Ovary (tissue), 9 donors: ENCODE data around the gene C6orf15. TPM values are rescaled to one million over a fixed set of nuclear protein-coding genes. Genes with fewer than 3 reads are reported as not detected.

Experiments used
- DNase-seq, 5 donors: peaks; one replicate each; pipeline ENCODE4 v3.0.0-alpha.2; 2019 to 2020
- H3K27ac ChIP-seq, 2 donors: fragments of 200-600 bp; one replicate each; pipeline versions ENCODE4 v1.5.1 to v1.8.0; 2019 to 2022
- H3K27me3 ChIP-seq: fragments of 200-600 bp; one replicate; pipeline ENCODE4 v1.8.0; 2022
- H3K36me3 ChIP-seq: fragments of 200-600 bp; sonication (generic); one replicate; pipeline ENCODE4 v1.5.1; 2019
- H3K4me1 ChIP-seq: one replicate; pipeline ENCODE4 v1.8.1; 2013; ENCODE audit warnings: mild to moderate bottlenecking, moderate library complexity; ENCODE audit not compliant: insufficient read depth
- H3K4me3 ChIP-seq: fragments of 200-600 bp; sonication (generic); one replicate; pipeline ENCODE4 v1.5.1; 2017
- H3K9me3 ChIP-seq, 2 donors: fragments of 200-600 bp in 1 of 2; sonication (generic) in 1 of 2; one replicate each; pipeline versions ENCODE4 v1.5.1 to v1.8.1; 2013 to 2019; ENCODE audit warnings: mild to moderate bottlenecking in 1 of 2, moderate library complexity in 1 of 2
- EP300 ChIP-seq: sonication (generic); formaldehyde crosslinking; IDR thresholded peaks from one replicate; pipeline ENCODE4 v1.6.1; 2017; ENCODE audit warnings: antibody characterized with exemption
- POLR2A ChIP-seq: fragments of 450-650 bp; IDR thresholded peaks from one replicate; pipeline ENCODE4 v1.6.1; 2017; ENCODE audit warnings: antibody characterized with exemption, mild to moderate bottlenecking, moderate library complexity
- WGBS, 3 donors: extraction: QIAGEN DNeasy Blood & Tissue Kit in 1 of 3; methylation state at CpG; one replicate each; pipeline versions ENCODE4 v1.1.5 to v1.1.7; 2013 to 2017; 5-methylcytosine and 5-hydroxymethylcytosine counted together
- intact Hi-C, 4 donors: fragments of 100-400 bp; cut with DNase I; formaldehyde crosslinking; loops; one replicate each; pipeline versions ENCODE4 v1.11.0 to v1.15.1; 2022 to 2023
- polyA plus RNA-seq, 2 donors: library from polyadenylated mRNA; stranded (reverse); fragments of 200-250 nt in 1 of 2; fragments of 350-450 nt in 1 of 2; fragmentation: Illumina TruSeq in 1 of 2; extraction: RNeasy Lipid Tissue Mini Kit (QIAGEN cat#74804) in 1 of 2; gene quantifications; one replicate each; pipeline ENCODE4 v1.2.3, GENCODE V29; 2013 to 2014
- total RNA-seq, 7 donors: library from RNA; depleted of rRNA in 2 of 7; stranded (reverse); fragments of >200 nt in 2 of 7; fragmentation: NEBNext Ultra II Directional in 3 of 7; extraction: Animal tissue kit (Norgen Biotek cat#: 25700) in 3 of 7; gene quantifications; one replicate each; pipeline versions ENCODE4 v1.1.0 to v1.2.4, GENCODE V29; 2016 to 2023
- TF ChIP-seq, protein P1 (sequence below), 3 donors: fragments of 450-650 bp in 2 of 3; fragments of 200-600 bp in 1 of 3; IDR thresholded peaks; one replicate each; pipeline versions ENCODE4 v1.5.1 to v1.8.0; 2016 to 2022; ENCODE audit warnings: antibody characterized with exemption in 3 of 3, mild to moderate bottlenecking in 1 of 3
- donor health status: DM: no; HTN: no; CAD: no; lungs with moderate emphysema.
- donor health status: DM: no; HTN: no; CAD: no.
- donor health status: Bipolar disorder and iron deficiency.
- donor health status: DM: yes; HTN: yes; CAD: no.
- donor health status: DM: no; HTN: no; CAD: no.
- donor health status: DM: yes; HTN: yes; CAD: no.

C6orf15 gene
- total and polyA plus RNA-seq, 9 donors = not detected

DNA sequence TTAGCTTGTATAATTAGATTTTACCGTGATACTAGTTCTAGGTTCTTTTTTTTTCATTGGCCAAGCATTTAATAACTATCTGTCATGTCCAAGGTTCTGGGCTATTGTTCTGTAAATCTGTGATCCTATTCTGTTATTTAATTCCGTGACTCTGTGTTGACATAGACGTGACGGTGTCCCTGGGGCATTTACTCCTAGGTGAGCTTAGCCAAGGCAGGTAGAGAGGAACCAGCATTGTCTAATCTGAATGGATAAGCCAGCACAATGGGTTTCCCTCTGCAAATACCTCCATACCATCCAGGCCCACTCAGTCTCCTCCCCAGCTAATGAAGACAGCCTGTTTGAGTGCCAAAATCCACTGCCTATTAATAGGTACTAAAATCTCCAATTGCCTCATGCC is 16.8 kb upstream of the C6orf15 start:
- Histone ChIP-seq H3K4me1 (no peaks in the 10 kb centered on the region), H3K36me3 (no peaks in the 10 kb centered on the region), H3K27me3 (no peaks in the 10 kb centered on the region), H3K27ac (no peak overlapping the region), H3K9me3 (no peaks in the 10 kb centered on the region), H3K4me3 (no peak overlapping the region)
- WGBS, 3 donors = 48 to 75% (median 54%) methylated on average over 4 of the region's 4 CpGs
- TF ChIP-seq, protein P1, sequence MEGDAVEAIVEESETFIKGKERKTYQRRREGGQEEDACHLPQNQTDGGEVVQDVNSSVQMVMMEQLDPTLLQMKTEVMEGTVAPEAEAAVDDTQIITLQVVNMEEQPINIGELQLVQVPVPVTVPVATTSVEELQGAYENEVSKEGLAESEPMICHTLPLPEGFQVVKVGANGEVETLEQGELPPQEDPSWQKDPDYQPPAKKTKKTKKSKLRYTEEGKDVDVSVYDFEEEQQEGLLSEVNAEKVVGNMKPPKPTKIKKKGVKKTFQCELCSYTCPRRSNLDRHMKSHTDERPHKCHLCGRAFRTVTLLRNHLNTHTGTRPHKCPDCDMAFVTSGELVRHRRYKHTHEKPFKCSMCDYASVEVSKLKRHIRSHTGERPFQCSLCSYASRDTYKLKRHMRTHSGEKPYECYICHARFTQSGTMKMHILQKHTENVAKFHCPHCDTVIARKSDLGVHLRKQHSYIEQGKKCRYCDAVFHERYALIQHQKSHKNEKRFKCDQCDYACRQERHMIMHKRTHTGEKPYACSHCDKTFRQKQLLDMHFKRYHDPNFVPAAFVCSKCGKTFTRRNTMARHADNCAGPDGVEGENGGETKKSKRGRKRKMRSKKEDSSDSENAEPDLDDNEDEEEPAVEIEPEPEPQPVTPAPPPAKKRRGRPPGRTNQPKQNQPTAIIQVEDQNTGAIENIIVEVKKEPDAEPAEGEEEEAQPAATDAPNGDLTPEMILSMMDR (IDR thresholded peaks at IDR 0.05) = no peak
- TF ChIP-seq POLR2A = no peak
- intact Hi-C loops = no loop called here
- no peak for DNase-seq

DNA sequence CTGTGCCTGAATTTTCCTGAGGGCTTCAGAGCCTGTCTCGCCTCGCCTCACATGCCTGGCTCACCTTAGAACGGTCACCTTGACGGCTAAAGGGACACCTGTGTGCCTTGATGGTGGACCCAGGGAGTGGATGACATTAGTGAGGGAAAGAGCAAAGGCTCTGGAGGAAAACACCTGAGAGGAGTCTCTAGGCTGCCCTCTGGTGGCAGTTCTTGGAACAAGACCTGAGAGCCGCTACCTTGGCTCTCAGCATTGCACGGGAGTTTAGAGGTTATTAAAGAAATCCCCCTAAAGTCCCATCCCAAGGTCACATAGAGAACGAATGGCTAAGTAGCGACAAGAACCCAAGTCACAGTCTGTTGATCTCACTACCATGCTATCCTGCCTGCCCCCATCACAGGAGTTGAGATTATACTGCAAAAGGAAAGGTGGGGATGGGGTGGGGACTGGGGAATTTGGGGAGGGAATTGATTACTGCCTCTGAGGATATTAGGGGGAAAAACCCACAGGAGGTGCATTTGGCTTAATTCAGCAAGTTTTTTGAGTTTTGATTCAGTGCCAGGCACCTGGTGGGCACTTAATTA is 15.8 kb upstream of the C6orf15 start:
- Histone ChIP-seq H3K9me3 (no peaks in the 10 kb centered on the region), H3K4me3 (no peak overlapping the region), H3K4me1 (peaks cover 2% of the 10 kb centered on the region), H3K36me3 (no peaks in the 10 kb centered on the region), H3K27ac (no peak overlapping the region), H3K27me3 (no peaks in the 10 kb centered on the region)
- WGBS, 3 donors = 6 to 11% (median 7%) methylated on average over 8 of the region's 8 CpGs
- DNase-seq = peak; percentile 45 to 71 (median 68)
- TF ChIP-seq, protein P1 (IDR thresholded peaks at IDR 0.05) = peak; percentile 43 to 72 (median 47)
- TF ChIP-seq EP300 = no peak
- intact Hi-C loops = no loop called here

DNA sequence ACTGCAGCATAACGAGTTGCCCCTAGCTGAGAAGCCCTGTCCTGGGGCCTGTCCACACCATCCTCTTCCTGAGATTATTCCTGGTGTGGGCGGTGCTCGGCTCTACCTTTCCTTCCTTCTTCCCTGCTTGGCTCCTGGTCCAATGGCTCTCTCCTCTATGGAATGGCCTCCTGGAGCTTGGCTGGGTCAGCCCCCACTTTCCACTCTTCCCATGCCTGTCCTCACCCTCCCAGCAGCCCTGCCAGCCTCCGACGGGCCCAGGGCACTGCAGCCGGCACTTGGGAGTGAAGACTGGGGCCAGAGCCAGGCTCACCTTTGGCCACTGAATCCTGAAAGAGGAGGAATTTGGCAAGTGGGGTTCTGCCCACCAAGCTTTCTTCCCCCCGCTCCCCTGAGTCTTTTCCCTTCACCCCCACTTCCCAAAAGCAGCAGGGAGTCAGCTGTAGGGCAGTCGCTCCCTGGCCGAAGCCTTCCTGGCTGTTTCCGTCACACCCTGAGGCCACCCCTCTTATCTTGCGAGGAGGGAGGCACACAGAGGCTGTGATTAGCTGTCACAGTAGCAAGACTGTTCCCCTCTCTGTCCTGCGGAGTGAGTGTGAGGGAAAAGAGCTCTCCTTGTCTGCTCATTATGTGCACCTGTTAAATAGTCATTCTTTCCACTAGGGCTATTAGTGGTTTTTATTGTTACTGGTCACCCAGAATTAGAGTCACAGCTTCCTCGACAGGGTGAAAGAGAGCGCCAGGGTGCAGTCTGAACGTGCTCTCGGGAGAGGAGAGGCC is 14.2 kb upstream of the C6orf15 start:
- 68 to 76% (median 72%) methylated on average over 16 of the region's 16 CpGs for WGBS, 3 donors
- no peaks in the 10 kb centered on the region for H3K27me3 ChIP-seq
- no peaks in the 10 kb centered on the region for H3K9me3 ChIP-seq
- no peak overlapping the region for H3K4me3 ChIP-seq
- DNase-seq = no peak
- no peak overlapping the region for H3K27ac ChIP-seq
- H3K4me1 ChIP-seq = peaks cover 8% of the 10 kb centered on the region
- intact Hi-C loops = no loop called here
- no peaks in the 10 kb centered on the region for H3K36me3 ChIP-seq
- TF ChIP-seq POLR2A = no peak
- no peak for TF ChIP-seq EP300
- TF ChIP-seq, protein P1 (IDR thresholded peaks at IDR 0.05) = no peak

DNA sequence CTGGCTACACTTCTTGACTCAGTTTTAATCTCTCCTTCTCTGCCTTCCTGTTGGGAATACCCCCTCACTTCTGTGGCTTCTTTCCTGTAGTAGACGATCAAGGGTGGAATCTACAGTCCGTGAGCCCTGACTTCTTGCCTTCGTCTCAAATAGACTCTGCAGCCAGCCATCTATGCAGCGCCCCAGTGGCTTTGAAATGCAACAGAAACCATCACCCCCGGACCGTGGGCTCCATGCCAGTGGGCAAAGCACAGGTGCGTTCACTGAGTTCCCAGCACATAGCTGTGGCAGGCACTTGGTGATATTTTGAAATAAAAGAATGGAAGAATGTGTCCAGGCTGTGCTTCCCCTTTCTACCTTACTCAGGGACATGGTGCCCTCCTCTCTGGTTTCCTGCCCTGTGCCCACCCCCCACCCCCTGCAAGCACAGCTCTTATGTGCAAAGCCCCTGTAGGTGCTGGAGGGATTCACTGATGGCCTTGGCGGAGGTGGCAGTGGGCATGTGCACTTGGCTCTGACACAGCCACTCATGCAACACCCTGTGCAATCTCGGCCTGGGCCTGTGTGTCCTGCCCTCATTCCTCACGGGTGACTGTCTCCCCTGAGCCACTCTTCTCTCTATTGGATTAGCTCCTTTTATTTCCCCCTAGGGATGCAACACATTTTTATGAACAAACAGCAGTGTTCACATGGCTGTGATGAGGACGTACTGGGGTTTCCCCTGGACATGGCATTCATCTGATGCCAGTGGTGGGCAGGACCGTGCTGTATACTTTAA is 13.4 kb upstream of the C6orf15 start:
- H3K36me3 ChIP-seq = no peaks in the 10 kb centered on the region
- H3K4me3 ChIP-seq = no peak overlapping the region
- H3K27me3 ChIP-seq = no peaks in the 10 kb centered on the region
- TF ChIP-seq, protein P1 (IDR thresholded peaks at IDR 0.05) = no peak
- no peak for TF ChIP-seq POLR2A
- TF ChIP-seq EP300 = no peak
- peaks cover 8% of the 10 kb centered on the region for H3K4me1 ChIP-seq
- intact Hi-C loops = no loop called here
- no peak for DNase-seq
- no peak overlapping the region for H3K27ac ChIP-seq
- WGBS, 3 donors = 67 to 69% (median 68%) methylated on average over 12 of the region's 12 CpGs
- H3K9me3 ChIP-seq = no peaks in the 10 kb centered on the region
